Spleen (tissue), 11 donors: ENCODE results near the gene AGFG1. TPM values are rescaled to one million over a fixed set of nuclear protein-coding genes. Genes with fewer than 3 reads are reported as not detected.

ENCODE experiments used
- DNase-seq: peaks from one replicate; pipeline ENCODE4 v3.0.0-alpha.2; 2020
- H3K27ac ChIP-seq, 8 donors: fragments of 200-600 bp; sonication (generic) in 7 of 8; 1 replicate in 4 of 8; 2 replicates in 4 of 8; pipeline versions ENCODE4 v1.5.0 to v1.8.0; 2016 to 2021; ENCODE audit warnings: inconsistent platforms in 4 of 8, mild to moderate bottlenecking in 4 of 8, moderate library complexity in 1 of 8
- H3K27me3 ChIP-seq, 7 donors: fragments of 200-600 bp; sonication (generic) in 6 of 7; replicated peaks in 1 of 7; 1 replicate in 4 of 7; 2 replicates in 3 of 7; pipeline versions ENCODE4 v1.5.0 to v1.8.0; 2016 to 2021; ENCODE audit warnings: inconsistent platforms in 3 of 7, mild to moderate bottlenecking in 1 of 7
- H3K36me3 ChIP-seq, 6 donors: fragments of 200-600 bp; sonication (generic) in 5 of 6; 1 replicate in 4 of 6; 2 replicates in 2 of 6; pipeline versions ENCODE4 v1.5.0 to v1.8.0; 2016 to 2021; ENCODE audit warnings: inconsistent platforms in 2 of 6
- H3K4me1 ChIP-seq, 6 donors: fragments of 200-600 bp; sonication (generic) in 5 of 6; 1 replicate in 3 of 6; 2 replicates in 3 of 6; pipeline versions ENCODE4 v1.5.0 to v1.8.0; 2016 to 2021; ENCODE audit warnings: inconsistent platforms in 3 of 6
- H3K4me3 ChIP-seq, 8 donors: fragments of 200-600 bp; sonication (generic) in 7 of 8; 1 replicate in 4 of 8; 2 replicates in 4 of 8; pipeline versions ENCODE4 v1.5.0 to v1.8.0; 2016 to 2021; ENCODE audit warnings: inconsistent platforms in 4 of 8, mild to moderate bottlenecking in 4 of 8, moderate library complexity in 2 of 8
- H3K9me3 ChIP-seq, 8 donors: fragments of 200-600 bp; sonication (generic) in 7 of 8; 1 replicate in 4 of 8; 2 replicates in 4 of 8; pipeline versions ENCODE4 v1.5.0 to v1.8.0; 2016 to 2021; ENCODE audit warnings: inconsistent platforms in 4 of 8
- CTCF ChIP-seq, 11 experiments: fragments of 200-600 bp in 7 of 11; fragments of 450-650 bp in 4 of 11; sonication (generic) in 4 of 11; IDR thresholded peaks in 8 of 11; conservative IDR thresholded peaks in 3 of 11; 1 replicate in 7 of 11; 2 replicates in 4 of 11; pipeline versions ENCODE4 v1.4.0 to v1.8.0; 2016 to 2021; ENCODE audit warnings: antibody characterized with exemption in 11 of 11, inconsistent platforms in 4 of 11, mild to moderate bottlenecking in 1 of 11
- POLR2A ChIP-seq, 3 donors: fragments of 450-650 bp; IDR thresholded peaks; one replicate each; pipeline ENCODE4 v1.5.1; 2017; ENCODE audit warnings: antibody characterized with exemption in 3 of 3, mild to moderate bottlenecking in 1 of 3
- POLR2AphosphoS5 ChIP-seq, 3 donors: sonication (generic); formaldehyde crosslinking; IDR thresholded peaks; one replicate each; pipeline ENCODE4 v1.5.1; 2017; ENCODE audit warnings: antibody characterized with exemption in 3 of 3
- WGBS, 5 donors: extraction: QIAGEN DNeasy Blood & Tissue Kit in 3 of 5; methylation state at CpG; one replicate each; pipeline versions ENCODE4 v1.1.5 to v1.1.7; 2013 to 2018; 5-methylcytosine and 5-hydroxymethylcytosine counted together
- intact Hi-C: fragments of 100-400 bp; cut with DNase I; formaldehyde crosslinking; loops from one replicate; pipeline ENCODE4 v1.15.0; 2023; ENCODE audit warnings: low total_unique reads
- polyA plus RNA-seq, 3 donors: library from polyadenylated mRNA; stranded (reverse); fragments of 200-250 nt; gene quantifications; one replicate each; pipeline ENCODE4 v1.2.1, GENCODE V29; 2013
- total RNA-seq, 7 donors: library from RNA; depleted of rRNA in 3 of 7; stranded (reverse); fragments of >200 nt in 3 of 7; fragmentation: NEBNext Ultra II Directional in 4 of 7; extraction: Animal tissue kit (Norgen Biotek cat#: 25700) in 4 of 7; gene quantifications; one replicate each; pipeline versions ENCODE4 v1.1.0 to v1.2.1, GENCODE V29; 2016 to 2021
- donor health status: healthy with polysubstance abuse.
- donor health status: DM: no; HTN: no; CAD: no; lungs with moderate emphysema.
- donor health status: DM: no; HTN: no; CAD: no.
- donor health status: Bipolar disorder and iron deficiency.
- donor health status: healthy.
- donor health status: DM: no; HTN: no; CAD: no.
- donor health status: DM: yes; HTN: yes; CAD: no.

The AGFG1 gene
- total and polyA plus RNA-seq, 10 donors = 23.6 to 111 (median 79.1) TPM

- H3K27me3 ChIP-seq = no peaks in the 10 kb centered on the region
- peaks cover 0 to 6% (median 0%) of the 10 kb centered on the region in 6 donors for H3K4me1 ChIP-seq
Observed at GRCh38 chr2:227430639-227431038, 41.3 kb upstream of the AGFG1 start.

GRCh38 chr2:227433171-227433570, 38.8 kb upstream of the AGFG1 start:
- 73 to 97% (median 94%) methylated on average over 2 of the region's 2 CpGs for WGBS, 5 donors
- Histone ChIP-seq H3K36me3 (no peaks in the 10 kb centered on the region), H3K9me3 (peaks cover 0 to 25% (median 18%) of the 10 kb centered on the region in 8 donors), H3K4me1 (peaks cover 0 to 15% (median 0%) of the 10 kb centered on the region in 6 donors), H3K27me3 (no peaks in the 10 kb centered on the region), H3K4me3 (no peak overlapping the region), H3K27ac (no peak overlapping the region)
- no peak for DNase-seq
- intact Hi-C loops = no loop called here
- TF ChIP-seq CTCF (IDR thresholded peaks at IDR 0.05 in 8 of 11, conservative IDR thresholded peaks at IDR 0.05 in 3 of 11) (no peak), POLR2A (IDR thresholded peaks at IDR 0.05) (no peak), POLR2AphosphoS5 (IDR thresholded peaks at IDR 0.05) (no peak)

More at GRCh38 chr2:227430639-227431038, 41.3 kb upstream of the AGFG1 start:
- H3K27ac ChIP-seq = peak overlapping the region in 1 of 8 donors; percentile 59
- intact Hi-C loops = no loop called here
- WGBS, 5 donors = 75 to 95% (median 93%) methylated on average over 3 of the region's 3 CpGs
- H3K9me3 ChIP-seq = peaks cover 0 to 25% (median 18%) of the 10 kb centered on the region in 8 donors
- H3K4me3 ChIP-seq = no peak overlapping the region
- H3K36me3 ChIP-seq = no peaks in the 10 kb centered on the region
- DNase-seq = no peak
- TF ChIP-seq POLR2A (IDR thresholded peaks at IDR 0.05) (no peak), POLR2AphosphoS5 (IDR thresholded peaks at IDR 0.05) (no peak), CTCF (IDR thresholded peaks at IDR 0.05 in 8 of 11, conservative IDR thresholded peaks at IDR 0.05 in 3 of 11) (no peak)

- no peak for DNase-seq
- Histone ChIP-seq H3K36me3 (no peaks in the 10 kb centered on the region), H3K27me3 (no peaks in the 10 kb centered on the region), H3K4me3 (no peak overlapping the region), H3K27ac (peak overlapping the region in 7 of 8 donors; percentile 29 to 86 (median 78)), H3K4me1 (peaks cover 0 to 11% (median 0%) of the 10 kb centered on the region in 6 donors), H3K9me3 (peaks cover 0 to 25% (median 18%) of the 10 kb centered on the region in 8 donors)
- WGBS, 5 donors = 44 to 75% (median 56%) methylated on average over 7 of the region's 7 CpGs
- intact Hi-C loops = no loop called here
- no peak for TF ChIP-seq POLR2AphosphoS5 (IDR thresholded peaks at IDR 0.05)
- no peak for TF ChIP-seq CTCF (IDR thresholded peaks at IDR 0.05 in 8 of 11, conservative IDR thresholded peaks at IDR 0.05 in 3 of 11)
Observed at GRCh38 chr2:227436436-227437174, 35.4 kb upstream of the AGFG1 start.

GRCh38 chr2:227439214-227439613, 32.7 kb upstream of the AGFG1 start:
- H3K27ac ChIP-seq = peak overlapping the region in 1 of 8 donors; percentile 1
- H3K9me3 ChIP-seq = peaks cover 0 to under 1% (median 0%) of the 10 kb centered on the region in 8 donors
- WGBS, 5 donors = 88 to 94% (median 90%) methylated on average over 3 to 5 of the region's 5 CpGs
- intact Hi-C loops = no loop called here
- no peaks in the 10 kb centered on the region for H3K36me3 ChIP-seq
- no peak for DNase-seq
- no peaks in the 10 kb centered on the region for H3K27me3 ChIP-seq
- peaks cover 0 to 11% (median 0%) of the 10 kb centered on the region in 6 donors for H3K4me1 ChIP-seq
- TF ChIP-seq CTCF (IDR thresholded peaks at IDR 0.05 in 8 of 11, conservative IDR thresholded peaks at IDR 0.05 in 3 of 11) = no peak
- TF ChIP-seq POLR2A (IDR thresholded peaks at IDR 0.05) = no peak
- TF ChIP-seq POLR2AphosphoS5 (IDR thresholded peaks at IDR 0.05) = no peak
- H3K4me3 ChIP-seq = no peak overlapping the region
